NCI-H2171 (cell line): Measurements from ENCODE around the gene BABAM2.

Source experiments
- DNase-seq: peaks from one replicate; lab custom pipeline; 2025; lab: John Stamatoyannopoulos, UW

Gene BABAM2

GRCh38 chr2:28030600-28030999 lies 140.1 kb downstream of the BABAM2 start:
- no peak for DNase-seq

GRCh38 chr2:28032816-28033215 lies 142.3 kb downstream of the BABAM2 start:
- DNase-seq: no peak

GRCh38 chr2:28034696-28035095 lies 144.2 kb downstream of the BABAM2 start:
- no peak for DNase-seq

GRCh38 chr2:28035163-28035690 lies 144.7 kb downstream of the BABAM2 start:
- DNase-seq: no peak

- no peak for DNase-seq
Measured at GRCh38 chr2:28035816-28036215, 145.3 kb downstream of the BABAM2 start.

- DNase-seq: no peak
Measured at GRCh38 chr2:28036307-28036706, 145.8 kb downstream of the BABAM2 start.

- DNase-seq: no peak
Measured at GRCh38 chr2:28038722-28039121, 148.2 kb downstream of the BABAM2 start.

GRCh38 chr2:28045676-28046351 lies 155.3 kb downstream of the BABAM2 start:
- DNase-seq: no peak

GRCh38 chr2:28046921-28047320 lies 156.4 kb downstream of the BABAM2 start:
- DNase-seq: no peak

- no peak for DNase-seq
Measured at GRCh38 chr2:28047681-28048080, 157.2 kb downstream of the BABAM2 start.

GRCh38 chr2:28048341-28048740 lies 157.8 kb downstream of the BABAM2 start:
- no peak for DNase-seq

- DNase-seq: no peak
Measured at GRCh38 chr2:28049416-28049815, 158.9 kb downstream of the BABAM2 start.

GRCh38 chr2:28049899-28050298 lies 159.4 kb downstream of the BABAM2 start:
- no peak for DNase-seq

- no peak for DNase-seq
Measured at GRCh38 chr2:28052691-28053090, 162.2 kb downstream of the BABAM2 start.

- DNase-seq: no peak
Measured at GRCh38 chr2:28053597-28053996, 163.1 kb downstream of the BABAM2 start.

GRCh38 chr2:28054916-28055315 lies 164.4 kb downstream of the BABAM2 start:
- no peak for DNase-seq

GRCh38 chr2:28055325-28055970 lies 164.9 kb downstream of the BABAM2 start:
- DNase-seq: no peak

- DNase-seq: no peak
Measured at GRCh38 chr2:28058791-28059190, 168.3 kb downstream of the BABAM2 start.

GRCh38 chr2:28062867-28063266 lies 172.3 kb downstream of the BABAM2 start:
- DNase-seq: no peak

GRCh38 chr2:28063492-28063962 lies 173.0 kb downstream of the BABAM2 start:
- no peak for DNase-seq

- DNase-seq: no peak
Measured at GRCh38 chr2:28067602-28068001, 177.1 kb downstream of the BABAM2 start.

GRCh38 chr2:28068088-28068487 lies 177.6 kb downstream of the BABAM2 start:
- DNase-seq: no peak

- no peak for DNase-seq
Measured at GRCh38 chr2:28068527-28068926, 178.0 kb downstream of the BABAM2 start.

GRCh38 chr2:28071221-28071620 lies 180.7 kb downstream of the BABAM2 start:
- DNase-seq: no peak
